DOHH2 (cell line): ENCODE results near the gene ZNF576.
A peak's percentile ranks its signal among the peaks of the same experiment; 100 is the strongest.

Experiments
- H3F3A ChIP-seq: fragments of 200-600 bp; sonication (generic), shearing (Covaris generic); 2 replicates; pipeline ENCODE4 v1.6.0; 2016; ENCODE audit warnings: antibody characterized with exemption, mild to moderate bottlenecking; ENCODE audit not compliant: control insufficient read depth, insufficient read depth
- H3K27ac ChIP-seq: fragments of 200-600 bp; sonication (generic); 2 replicates; pipeline ENCODE4 v1.5.1; 2014; ENCODE audit warnings: low read depth, mild to moderate bottlenecking, low read length, moderate library complexity
- H3K27me3 ChIP-seq: fragments of 200-600 bp; sonication (generic); 2 replicates; pipeline ENCODE4 v1.6.1; 2014; ENCODE audit warnings: mild to moderate bottlenecking, low read length, mixed read lengths; ENCODE audit not compliant: control insufficient read depth
- H3K36me3 ChIP-seq: fragments of 200-600 bp; sonication (generic); 2 replicates; pipeline ENCODE4 v1.6.1; 2014; ENCODE audit warnings: mild to moderate bottlenecking, low read length, moderate library complexity, mixed read lengths; ENCODE audit not compliant: control insufficient read depth
- H3K4me1 ChIP-seq: fragments of 200-600 bp; sonication (generic); 2 replicates; pipeline ENCODE4 v1.6.1; 2014; ENCODE audit warnings: mild to moderate bottlenecking, low read length, mixed read lengths; ENCODE audit not compliant: control insufficient read depth
- H3K4me2 ChIP-seq: fragments of 200-600 bp; sonication (generic); 2 replicates; pipeline ENCODE4 v1.6.0; 2014; ENCODE audit warnings: mild to moderate bottlenecking, low read length, moderate library complexity
- H3K4me3 ChIP-seq: fragments of 200-600 bp; sonication (generic); 2 replicates; pipeline ENCODE4 v1.5.1; 2014; ENCODE audit warnings: mild to moderate bottlenecking, low read length, mixed read lengths
- H3K79me2 ChIP-seq: fragments of 200-600 bp; sonication (generic); 2 replicates; pipeline ENCODE4 v1.6.1; 2014; ENCODE audit warnings: mild to moderate bottlenecking, low read length, mixed read lengths; ENCODE audit not compliant: control insufficient read depth
- H3K9me2 ChIP-seq: fragments of 200-600 bp; sonication (generic); replicated peaks from 2 replicates; pipeline ENCODE4 v1.6.1; 2014; ENCODE audit warnings: mild to moderate bottlenecking, low read length, mixed read lengths; ENCODE audit not compliant: control insufficient read depth
- H3K9me3 ChIP-seq: fragments of 200-600 bp; sonication (generic); 2 replicates; pipeline ENCODE4 v1.6.1; 2014; ENCODE audit warnings: antibody characterized with exemption, low read length, mixed read lengths; ENCODE audit not compliant: control insufficient read depth, insufficient read depth
- H4K20me1 ChIP-seq: fragments of 200-600 bp; sonication (generic); 2 replicates; pipeline ENCODE4 v1.6.0; 2014; ENCODE audit warnings: low read depth, mild to moderate bottlenecking, antibody characterized with exemption, low read length, moderate library complexity; ENCODE audit not compliant: control insufficient read depth, insufficient read depth
- EZH2phosphoT487 ChIP-seq: fragments of 200-600 bp; sonication (generic); IDR thresholded peaks from 2 replicates; pipeline ENCODE4 v1.6.1; 2017; ENCODE audit warnings: borderline replicate concordance, mild to moderate bottlenecking, antibody characterized with exemption, low read length, moderate library complexity, mixed read lengths
- TF ChIP-seq, protein P1 (sequence below): fragments of 200-600 bp; sonication (generic); IDR thresholded peaks from one replicate; pipeline ENCODE4 v1.5.1; 2014; ENCODE audit warnings: antibody characterized with exemption, mild to moderate bottlenecking, low read depth, low read length; ENCODE audit not compliant: poor library complexity, severe bottlenecking

The ZNF576 gene

DNA sequence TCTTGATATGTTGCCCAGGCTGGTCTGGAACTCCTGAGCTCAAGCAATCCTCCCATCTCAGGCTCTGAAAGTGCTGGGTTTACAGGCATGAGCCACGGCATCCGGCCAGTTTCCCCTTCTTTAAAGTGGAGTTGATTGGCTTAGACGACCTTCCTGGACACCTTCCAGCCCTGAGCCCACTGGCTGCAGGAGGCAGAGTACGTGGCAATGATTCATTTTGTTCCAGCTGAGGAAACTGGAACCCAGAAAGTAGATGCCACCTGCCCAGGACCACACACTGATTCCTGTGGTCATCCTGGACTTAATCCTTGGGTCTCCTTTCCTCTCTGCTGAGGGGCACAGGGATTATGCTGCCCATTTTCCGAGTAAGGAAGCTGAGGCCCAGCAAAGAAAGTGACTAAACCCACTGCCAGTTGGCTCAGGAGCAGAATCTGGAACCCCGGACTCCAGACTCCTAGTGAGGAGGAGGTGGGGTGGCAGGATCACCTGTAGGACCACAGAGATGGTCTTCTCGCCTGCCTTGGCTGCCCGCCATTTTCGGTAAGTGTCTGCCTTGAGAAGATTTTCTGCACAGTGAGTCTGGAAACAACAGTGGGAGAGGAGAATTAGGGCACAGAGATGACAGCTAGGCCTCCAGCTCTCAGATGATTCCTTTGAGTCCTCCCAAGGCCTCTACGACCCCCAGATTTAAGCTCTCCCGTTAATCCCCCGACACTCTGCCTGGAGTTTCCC, 21.8 kb upstream of the ZNF576 start:
- Histone ChIP-seq H3K27ac (peak overlapping the region; percentile 22), H3K4me2 (peak overlapping the region; percentile 88)

DNA sequence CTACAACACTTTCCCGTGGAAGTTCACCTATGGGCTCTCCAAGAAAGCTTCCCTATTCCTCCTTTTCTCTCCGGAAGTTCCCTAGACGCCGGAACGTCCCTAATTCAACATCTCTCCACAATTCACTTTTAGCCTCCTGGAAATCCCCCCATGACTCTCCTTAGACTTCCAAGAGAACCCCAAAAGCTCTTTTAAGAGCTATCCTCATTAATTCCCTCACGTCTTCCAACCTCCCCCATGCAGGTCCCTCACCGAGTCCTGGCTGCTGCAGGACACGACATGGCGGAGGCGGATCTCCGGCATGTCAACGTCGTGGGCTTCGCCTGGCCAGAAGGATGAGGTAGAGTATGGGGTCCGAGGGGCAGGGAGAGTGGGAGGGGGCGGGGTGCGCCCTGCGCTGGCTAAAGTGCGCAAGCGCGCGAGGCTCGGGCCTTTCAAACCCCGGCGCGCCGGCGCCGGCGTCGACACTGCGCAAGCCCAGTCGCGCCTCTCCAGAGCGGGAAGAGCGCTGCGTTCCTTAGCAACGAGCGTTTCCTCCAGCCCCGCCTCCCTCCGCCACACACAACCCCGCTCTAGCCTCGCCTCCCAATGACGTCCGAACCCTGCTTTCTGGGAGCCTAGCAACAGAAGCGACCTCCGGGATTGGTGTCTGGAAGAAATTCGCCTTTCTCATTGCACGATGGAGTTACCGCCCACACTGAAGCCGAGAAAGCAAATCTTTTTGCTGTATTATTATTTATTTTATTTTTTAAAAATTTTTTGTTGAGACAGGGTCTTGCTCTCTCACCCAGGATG, 21.0 kb upstream of the ZNF576 start, which contains the start of the genes PINLYP and XRCC1:
Gene PINLYP (plus strand): TSS at position 646 of the 795 bp plus-strand sequence. CDS start 1,391 bp downstream, outside the sequence.
Gene XRCC1 (minus strand): TSS at position 372 of the 795 bp plus-strand sequence. CDS start 69 bp downstream, at position 303.
- Histone ChIP-seq H3K4me1 (peaks cover 16% of the 10 kb centered on the region), H3K4me3 (peak within 1 kb of the TSS; percentile 88), H3K4me2 (peak within 1 kb of the TSS; percentile 88), H3K36me3 (peaks cover 17% of the 10 kb centered on the region), H3K9me3 (no peaks in the 10 kb centered on the region), H3F3A (no peaks in the 10 kb centered on the region), H3K27me3 (peaks cover 8% of the 10 kb centered on the region; the same call in 1 of the 2 replicates), H4K20me1 (no peaks in the 10 kb centered on the region), H3K27ac (peak within 1 kb of the TSS; percentile 22), H3K79me2 (peaks cover 27% of the 10 kb centered on the region), H3K9me2 (no peaks in the 10 kb centered on the region)
- no peak for TF ChIP-seq EZH2phosphoT487
- TF ChIP-seq, protein P1, sequence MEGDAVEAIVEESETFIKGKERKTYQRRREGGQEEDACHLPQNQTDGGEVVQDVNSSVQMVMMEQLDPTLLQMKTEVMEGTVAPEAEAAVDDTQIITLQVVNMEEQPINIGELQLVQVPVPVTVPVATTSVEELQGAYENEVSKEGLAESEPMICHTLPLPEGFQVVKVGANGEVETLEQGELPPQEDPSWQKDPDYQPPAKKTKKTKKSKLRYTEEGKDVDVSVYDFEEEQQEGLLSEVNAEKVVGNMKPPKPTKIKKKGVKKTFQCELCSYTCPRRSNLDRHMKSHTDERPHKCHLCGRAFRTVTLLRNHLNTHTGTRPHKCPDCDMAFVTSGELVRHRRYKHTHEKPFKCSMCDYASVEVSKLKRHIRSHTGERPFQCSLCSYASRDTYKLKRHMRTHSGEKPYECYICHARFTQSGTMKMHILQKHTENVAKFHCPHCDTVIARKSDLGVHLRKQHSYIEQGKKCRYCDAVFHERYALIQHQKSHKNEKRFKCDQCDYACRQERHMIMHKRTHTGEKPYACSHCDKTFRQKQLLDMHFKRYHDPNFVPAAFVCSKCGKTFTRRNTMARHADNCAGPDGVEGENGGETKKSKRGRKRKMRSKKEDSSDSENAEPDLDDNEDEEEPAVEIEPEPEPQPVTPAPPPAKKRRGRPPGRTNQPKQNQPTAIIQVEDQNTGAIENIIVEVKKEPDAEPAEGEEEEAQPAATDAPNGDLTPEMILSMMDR, result no peak

More for the DNA sequence above, 21.8 kb upstream of the ZNF576 start:
- H3F3A ChIP-seq, result no peaks in the 10 kb centered on the region
- peaks cover 35% of the 10 kb centered on the region for H3K79me2 ChIP-seq
- no peaks in the 10 kb centered on the region for H3K9me3 ChIP-seq
- H3K4me3 ChIP-seq, result peak overlapping the region; percentile 88
- peaks cover 14% of the 10 kb centered on the region for H3K4me1 ChIP-seq
- H3K27me3 ChIP-seq, result peaks cover 8% of the 10 kb centered on the region; the same call in 1 of the 2 replicates
- H4K20me1 ChIP-seq, result no peaks in the 10 kb centered on the region
- TF ChIP-seq, protein P1, result no peak
- no peak for TF ChIP-seq EZH2phosphoT487
- peaks cover 17% of the 10 kb centered on the region for H3K36me3 ChIP-seq
- no peaks in the 10 kb centered on the region for H3K9me2 ChIP-seq

DNA sequence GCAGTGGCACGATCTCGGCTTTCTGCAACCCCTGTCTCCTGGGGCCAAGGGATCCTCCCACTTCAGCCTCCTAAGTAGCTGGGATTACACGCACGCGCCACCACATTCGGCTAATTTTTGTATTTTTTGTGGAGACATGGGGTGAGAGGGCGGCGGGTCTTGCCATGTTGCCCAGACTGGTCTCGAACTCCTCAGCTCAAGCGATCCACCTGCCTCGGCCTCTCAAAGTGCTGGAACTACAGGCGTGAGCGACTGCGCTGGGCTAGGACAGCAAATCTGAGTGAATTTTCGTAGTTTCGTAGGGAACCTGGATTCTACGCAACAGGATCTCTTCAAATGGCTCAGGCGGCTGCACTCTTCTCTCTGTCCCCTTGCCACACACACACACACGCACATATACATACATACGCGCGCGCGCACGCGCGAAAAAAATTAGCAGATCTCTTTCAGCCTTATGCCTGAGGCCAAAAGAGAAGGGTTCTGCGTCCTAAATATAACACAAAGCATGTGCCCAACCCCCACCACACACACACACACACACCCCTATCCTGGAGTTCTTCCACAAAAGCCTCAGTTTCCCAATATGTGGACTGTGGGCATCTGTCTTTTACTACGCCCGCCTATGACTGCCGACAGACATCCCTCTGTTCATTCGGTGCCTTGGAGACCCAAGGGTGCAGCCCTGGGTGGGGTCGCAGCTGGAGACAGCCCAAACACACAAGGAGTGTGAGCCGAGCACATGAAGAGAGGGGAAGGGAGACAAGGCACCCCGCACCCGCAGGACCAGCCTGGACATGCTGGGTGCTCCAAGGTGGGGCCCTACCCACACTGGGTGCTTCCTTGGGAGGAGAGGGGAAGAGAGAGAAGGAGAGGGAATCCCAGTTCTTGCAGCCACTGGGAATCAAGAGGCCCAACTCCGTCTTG, 20.2 kb upstream of the ZNF576 start:
- no peak overlapping the region for H3K27ac ChIP-seq
- H3F3A ChIP-seq, result no peaks in the 10 kb centered on the region
- peaks cover 8% of the 10 kb centered on the region; the same call in 1 of the 2 replicates for H3K27me3 ChIP-seq
- peak overlapping the region; percentile 57 for H3K4me3 ChIP-seq
- no peak for TF ChIP-seq EZH2phosphoT487
- TF ChIP-seq, protein P1, result no peak
- no peaks in the 10 kb centered on the region for H3K9me3 ChIP-seq
- peak overlapping the region; percentile 59 for H3K4me2 ChIP-seq
- no peaks in the 10 kb centered on the region for H4K20me1 ChIP-seq
- H3K79me2 ChIP-seq, result peaks cover 22% of the 10 kb centered on the region
- H3K36me3 ChIP-seq, result peaks cover 17% of the 10 kb centered on the region
- peaks cover 20% of the 10 kb centered on the region for H3K4me1 ChIP-seq
- H3K9me2 ChIP-seq, result no peaks in the 10 kb centered on the region
